RWPE1 (cell line): ENCODE measurements around the gene DAD1.
A peak's percentile ranks its signal among the peaks of the same experiment; 100 is the strongest.

Source experiments
- CTCF ChIA-PET: fragments of 350-600 bp; sonication (Branson Sonifier 250); formaldehyde crosslinking; extraction: SDS; loops from one replicate; lab custom pipeline; 2021; lab: Yijun Ruan, JAX
- POLR2A ChIA-PET: fragments of 400-600 bp; formaldehyde crosslinking; extraction: SDS; loops from one replicate; lab custom pipeline; 2020; ENCODE audit warnings: antibody characterized with exemption; ENCODE audit not compliant: low non-redundant PET; lab: Yijun Ruan, JAX
- DNase-seq: peaks from one replicate; pipeline ENCODE4 v3.0.0; 2012; ENCODE audit warnings: low spot score
- H3K27ac ChIP-seq: fragments of 450-650 bp; 2 replicates; pipeline ENCODE4 v1.5.1; 2017
- TF ChIP-seq, protein P1 (sequence below): fragments of 450-650 bp; conservative IDR thresholded peaks from 2 replicates; pipeline ENCODE4 v1.5.1; 2017; ENCODE audit warnings: low read depth, mild to moderate bottlenecking

DAD1 gene

DNA sequence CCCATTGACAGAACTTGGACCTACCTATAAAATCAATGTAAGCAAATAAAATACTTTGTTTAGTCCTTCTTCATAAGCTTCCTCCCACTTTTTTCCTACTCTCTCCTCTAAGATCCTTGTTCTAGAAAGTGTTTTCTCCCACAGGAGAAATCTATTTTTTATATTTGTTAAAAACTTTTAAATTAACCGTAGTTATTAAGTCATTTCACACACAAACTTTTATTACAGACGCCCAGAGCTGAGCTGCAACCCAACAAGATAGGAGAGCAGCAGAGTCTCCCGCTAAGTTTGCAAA is 27.7 kb downstream of the DAD1 start:
- no peak overlapping the region for H3K27ac ChIP-seq
- TF ChIP-seq, protein P1, sequence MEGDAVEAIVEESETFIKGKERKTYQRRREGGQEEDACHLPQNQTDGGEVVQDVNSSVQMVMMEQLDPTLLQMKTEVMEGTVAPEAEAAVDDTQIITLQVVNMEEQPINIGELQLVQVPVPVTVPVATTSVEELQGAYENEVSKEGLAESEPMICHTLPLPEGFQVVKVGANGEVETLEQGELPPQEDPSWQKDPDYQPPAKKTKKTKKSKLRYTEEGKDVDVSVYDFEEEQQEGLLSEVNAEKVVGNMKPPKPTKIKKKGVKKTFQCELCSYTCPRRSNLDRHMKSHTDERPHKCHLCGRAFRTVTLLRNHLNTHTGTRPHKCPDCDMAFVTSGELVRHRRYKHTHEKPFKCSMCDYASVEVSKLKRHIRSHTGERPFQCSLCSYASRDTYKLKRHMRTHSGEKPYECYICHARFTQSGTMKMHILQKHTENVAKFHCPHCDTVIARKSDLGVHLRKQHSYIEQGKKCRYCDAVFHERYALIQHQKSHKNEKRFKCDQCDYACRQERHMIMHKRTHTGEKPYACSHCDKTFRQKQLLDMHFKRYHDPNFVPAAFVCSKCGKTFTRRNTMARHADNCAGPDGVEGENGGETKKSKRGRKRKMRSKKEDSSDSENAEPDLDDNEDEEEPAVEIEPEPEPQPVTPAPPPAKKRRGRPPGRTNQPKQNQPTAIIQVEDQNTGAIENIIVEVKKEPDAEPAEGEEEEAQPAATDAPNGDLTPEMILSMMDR = no peak
- no peak for DNase-seq
- POLR2A ChIA-PET = no interaction called here
- CTCF ChIA-PET = interaction anchor here (0.5 to 1.0 kb wide), 4 partner anchors 12 to 421 kb away, joined by 3 read pairs; partner anchors contain the start of gene AJUBA

DNA sequence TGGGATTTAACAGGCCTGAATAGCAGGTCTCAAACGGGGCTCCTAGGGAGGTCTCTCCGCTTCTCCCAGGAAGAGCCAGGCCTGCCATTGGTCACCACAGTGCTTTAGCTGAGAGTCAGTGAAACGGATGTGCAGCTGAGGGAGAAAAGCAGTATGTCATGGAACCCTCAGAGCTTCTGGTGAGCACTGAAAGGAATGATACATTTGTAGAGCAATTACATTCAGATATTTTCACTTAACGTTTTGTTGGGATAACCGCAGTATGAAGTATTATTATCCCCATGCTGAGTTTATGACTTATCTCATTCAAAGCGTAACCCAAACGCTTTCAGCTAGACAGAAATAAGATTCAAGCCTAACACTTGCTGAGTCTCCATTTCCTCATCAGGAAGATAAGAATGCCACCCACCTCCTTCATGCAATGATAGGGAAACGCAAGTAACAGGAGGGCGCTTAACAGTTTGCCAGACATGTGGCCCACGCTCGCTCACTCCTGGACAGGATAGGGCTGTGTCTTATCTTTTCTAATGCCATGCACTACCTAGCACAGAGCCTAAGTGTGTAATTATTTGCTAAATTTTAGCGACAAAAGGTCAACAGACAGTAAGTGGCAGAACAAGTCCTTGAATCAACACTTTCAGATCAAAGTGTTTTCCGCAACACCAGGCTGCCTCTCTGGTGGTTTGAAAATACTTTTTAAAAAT is 28.2 kb downstream of the DAD1 start:
- TF ChIP-seq, protein P1 = no peak
- no peak overlapping the region for H3K27ac ChIP-seq
- DNase-seq = no peak
- ChIA-PET POLR2A (no interaction called here), CTCF (interaction anchor here (0.6 to 1.9 kb wide), 7 partner anchors 9 to 421 kb away, joined by 3 to 7 read pairs (median 3); partner anchors contain the start of gene AJUBA)

DNA sequence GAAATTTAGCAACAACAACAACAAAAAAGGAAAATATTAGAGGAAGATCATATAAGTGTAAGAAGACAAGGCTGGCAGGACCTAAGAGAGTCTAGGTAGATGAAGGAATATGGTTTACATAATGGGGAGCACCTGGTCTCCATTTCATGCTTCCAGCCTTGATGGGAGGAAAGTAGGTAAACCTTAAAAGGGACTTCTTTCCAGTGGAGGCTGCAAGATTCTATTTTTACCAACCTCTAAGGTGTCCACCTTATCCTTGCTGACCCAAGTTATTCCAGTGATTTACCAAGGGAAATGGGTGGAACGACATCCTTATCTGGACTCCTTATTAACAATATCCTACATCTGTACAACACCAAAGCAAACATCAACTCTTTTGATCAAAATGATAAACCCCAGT is 30.0 kb downstream of the DAD1 start:
- DNase-seq = no peak
- TF ChIP-seq, protein P1 = no peak
- peak overlapping the region; percentile 32; the same call in 1 of the 2 replicates for H3K27ac ChIP-seq
- CTCF ChIA-PET = interaction anchor here (0.6 to 1.9 kb wide), 2 partner anchors 11 to 632 kb away, joined by 3 to 7 read pairs; no protein-coding TSS in a partner anchor
- POLR2A ChIA-PET = no interaction called here

DNA sequence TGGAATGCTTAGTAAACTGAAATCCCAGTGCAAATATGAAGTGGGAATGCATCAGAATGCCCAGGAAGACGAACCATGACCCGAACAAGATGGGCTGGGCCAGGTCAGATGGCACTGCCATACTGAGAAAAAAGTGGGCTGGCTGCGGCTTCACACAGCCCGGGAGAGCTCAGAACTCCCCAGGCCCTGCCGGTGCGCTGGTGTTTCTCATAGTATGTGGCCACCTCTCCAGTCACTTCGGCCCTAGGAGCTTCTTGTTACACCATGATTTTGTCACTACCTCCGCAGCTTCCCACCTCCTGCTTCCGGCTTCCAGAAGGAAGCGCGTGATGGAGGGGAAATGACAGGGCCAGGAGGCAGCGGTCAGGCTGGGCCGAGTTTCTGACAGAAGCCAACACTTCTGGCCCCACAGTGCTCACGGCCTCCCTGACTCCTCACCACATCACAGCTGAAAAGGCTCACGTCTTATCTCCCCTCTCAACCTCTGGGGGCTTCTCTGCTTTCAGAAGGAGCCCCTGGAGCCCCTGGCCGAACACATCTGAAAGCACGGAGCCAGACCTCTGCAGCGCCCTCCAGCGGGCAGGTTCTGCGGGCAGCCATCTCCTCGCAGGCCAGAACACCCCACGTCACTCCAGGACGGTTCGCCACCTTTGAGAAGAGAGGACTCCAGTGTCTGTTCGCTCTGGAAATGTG is 30.7 kb downstream of the DAD1 start:
- ChIA-PET POLR2A (no interaction called here), CTCF (no interaction called here)
- TF ChIP-seq, protein P1 = no peak
- DNase-seq = no peak
- H3K27ac ChIP-seq = peak overlapping the region; percentile 21

DNA sequence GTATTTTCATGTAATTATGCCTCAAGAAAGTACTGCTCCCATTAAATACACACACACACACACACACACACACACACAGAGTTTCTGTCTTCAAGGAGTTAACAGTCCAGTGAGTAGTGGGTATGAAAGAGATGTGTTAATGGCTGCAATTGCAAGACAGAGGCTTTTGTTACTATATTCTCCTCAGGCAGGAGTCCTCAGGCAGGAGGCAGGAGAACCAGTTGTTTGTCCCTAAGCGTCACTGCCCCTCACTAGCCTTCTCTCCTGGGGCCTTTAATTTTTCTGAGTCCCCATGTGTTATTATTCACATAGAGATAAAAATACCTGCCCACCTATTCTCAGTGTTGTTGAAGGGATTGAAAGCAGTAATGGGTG is 31.2 kb downstream of the DAD1 start:
- POLR2A ChIA-PET = no interaction called here
- peak overlapping the region; percentile 21 for H3K27ac ChIP-seq
- CTCF ChIA-PET = interaction anchor here (0.6 to 2.6 kb wide), 2 partner anchors 95 to 272 kb away, joined by 4 to 17 read pairs; no protein-coding TSS in a partner anchor
- DNase-seq = no peak
- TF ChIP-seq, protein P1 = no peak

DNA sequence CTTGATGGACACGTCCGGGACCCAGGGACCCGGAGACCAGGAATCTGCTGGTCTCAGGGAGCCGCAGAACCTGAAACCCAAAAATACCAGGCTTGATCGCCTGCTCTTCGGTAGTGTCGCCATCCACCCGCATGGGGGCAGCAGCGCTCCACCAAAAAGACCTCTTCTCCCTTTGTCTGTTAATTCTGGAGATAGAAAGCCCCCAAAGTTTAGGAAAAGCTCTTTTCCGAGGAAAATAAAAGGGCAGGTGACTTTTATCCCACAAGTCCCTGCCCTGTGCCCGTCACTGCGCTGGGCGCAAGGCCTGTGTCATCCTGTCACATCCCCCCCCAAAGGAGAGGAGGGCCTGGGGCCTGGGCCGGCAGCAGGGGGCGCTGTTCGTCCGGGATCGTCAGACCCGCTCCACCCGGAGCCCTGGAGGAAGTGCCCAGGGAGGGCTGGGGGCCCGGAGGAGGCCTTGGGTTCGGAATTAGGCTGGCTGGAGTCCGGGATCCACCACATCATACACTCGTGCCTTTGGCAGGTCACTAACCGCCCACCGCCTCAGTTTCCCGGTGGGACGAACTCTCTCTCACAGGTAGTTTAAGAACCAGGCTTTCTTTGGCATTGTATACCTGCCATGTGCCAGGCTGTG is 31.9 kb downstream of the DAD1 start:
- POLR2A ChIA-PET = interaction anchor here (0.6 kb wide), 1 partner anchor 125 kb away, joined by 3 read pairs; no protein-coding TSS in a partner anchor
- CTCF ChIA-PET = interaction anchor here (0.6 to 2.6 kb wide), 32 partner anchors 8 to 453 kb away, joined by 3 to 17 read pairs (median 4); partner anchors contain the start of genes DAD1 and LRP10
- peak; percentile 70 for DNase-seq
- TF ChIP-seq, protein P1 = peak; percentile 98
- peak overlapping the region; percentile 90 for H3K27ac ChIP-seq
